ENCODE measurements around the gene NCOA3. TPM values are rescaled to one million over a fixed set of nuclear protein-coding genes. Genes with fewer than 3 reads are reported as not detected.

Gene NCOA3
- total RNA-seq, 8 experiments from 2014 or later, result 24.4 to 81.9 (median 31.1) TPM

DNA sequence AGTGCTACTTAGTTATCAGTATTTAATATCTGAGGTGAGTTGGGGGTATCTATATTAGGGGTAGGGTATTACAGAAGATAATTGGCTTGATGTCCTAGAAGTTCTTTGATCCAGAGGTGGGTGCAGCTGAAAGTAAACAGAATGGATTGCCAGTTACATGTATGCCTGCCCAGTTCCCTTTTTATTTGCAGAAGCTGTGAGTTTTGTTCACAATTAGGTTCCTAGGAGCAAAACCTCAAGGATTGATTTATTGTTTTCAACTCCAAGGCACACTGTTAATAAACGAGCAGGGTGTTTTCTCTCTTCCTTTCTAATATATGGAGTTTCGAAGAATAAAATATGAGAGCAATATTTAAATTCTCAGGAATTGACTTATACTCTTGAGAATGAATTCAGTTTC, 154.6 kb downstream of the NCOA3 start:
- peak in 1 of 8 experiments; percentile 37 for ATAC-seq (replicated peaks in 6 of 8)
- Histone ChIP-seq H3K27ac (no peak overlapping the region), H3K4me3 (no peak overlapping the region), H3K4me1 (replicated peaks in 1 of 2) (peaks cover 14 to 34% of the 10 kb centered on the region in 2 donors)
- in situ Hi-C loops (cut with MboI; ENCODE audit: low pct_unique_long_range_greater_than_20kb in 2 of 9, low sequenced_read_pairs in 9 of 9, unreplicated experiment in 9 of 9), result loop anchor here in 1 of 9 experiments (25.0 kb wide), 1 partner anchor 956 kb away; no protein-coding TSS in a partner anchor
- WGBS, 10 experiments, result 55 to 100% (median 77%) methylated on average over 1 to 2 of the region's 2 CpGs; no CpG with 5 or more reads in 2 of the 10 experiments

DNA sequence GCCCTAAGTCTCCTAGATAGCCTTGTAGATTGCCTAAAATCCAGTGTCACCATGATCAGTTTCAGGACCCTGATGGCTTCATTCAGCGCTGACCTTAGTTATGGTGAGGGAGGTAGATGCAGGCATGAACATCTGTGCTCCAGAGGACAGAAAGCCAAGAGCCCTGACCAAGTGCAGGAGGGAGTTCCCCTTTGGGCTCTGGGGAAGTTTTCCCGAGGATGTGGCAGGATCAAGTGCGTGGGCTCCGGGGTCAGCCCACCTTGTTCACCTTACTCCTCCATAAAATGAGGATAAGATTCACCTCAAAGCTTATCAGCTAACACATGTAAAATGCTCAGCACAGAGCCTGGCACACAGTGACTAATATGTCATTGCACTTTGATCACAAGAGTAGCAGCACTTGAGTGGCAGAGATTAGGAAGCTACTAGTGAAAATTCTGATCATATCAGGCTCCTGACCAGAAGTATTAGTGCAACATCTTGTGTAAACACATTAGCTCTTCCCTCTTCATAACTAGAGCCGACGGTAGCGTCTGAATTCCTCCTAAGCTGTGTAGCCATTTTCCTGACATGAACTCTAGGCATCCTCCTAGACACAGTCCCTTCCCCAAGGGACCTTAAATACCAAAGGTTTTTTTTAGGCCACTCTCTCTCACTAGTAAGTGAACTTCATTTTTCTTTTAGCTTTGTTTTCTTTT, 158.4 kb downstream of the NCOA3 start:
- 85 to 100% (median 93%) methylated on average over 2 to 7 of the region's 7 CpGs; no CpG with 5 or more reads in 1 of the 10 experiments for WGBS, 10 experiments
- Histone ChIP-seq H3K4me1 (replicated peaks in 1 of 2) (peaks cover 5 to 16% of the 10 kb centered on the region in 2 donors), H3K4me3 (no peak overlapping the region), H3K27ac (no peak overlapping the region)
- in situ Hi-C loops (cut with MboI; ENCODE audit: low pct_unique_long_range_greater_than_20kb in 2 of 9, low sequenced_read_pairs in 9 of 9, unreplicated experiment in 9 of 9), result loop anchor here in 1 of 9 experiments (25.0 kb wide), 1 partner anchor 952 kb away; no protein-coding TSS in a partner anchor
- ATAC-seq (replicated peaks in 6 of 8), result no peak

DNA sequence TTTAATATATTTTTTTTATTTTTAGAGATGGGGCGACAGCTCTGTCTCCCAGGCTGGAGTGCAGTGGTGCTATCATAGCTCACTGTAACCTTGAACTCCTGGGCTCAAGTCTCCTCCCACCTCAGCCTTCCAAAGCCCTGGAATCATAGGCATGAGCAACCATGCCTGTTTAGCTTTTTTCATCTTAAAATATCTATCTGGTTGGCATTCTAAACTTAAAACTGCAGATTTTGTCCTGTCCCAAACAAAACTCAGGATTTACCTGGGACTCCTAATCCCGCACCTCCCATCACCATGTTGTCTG, 158.9 kb downstream of the NCOA3 start:
- Histone ChIP-seq H3K4me3 (no peak overlapping the region), H3K4me1 (replicated peaks in 1 of 2) (peaks cover 8 to 13% of the 10 kb centered on the region in 2 donors), H3K27ac (no peak overlapping the region)
- ATAC-seq (replicated peaks in 6 of 8), result no peak
- 75 to 100% (median 100%) methylated on average over 1 to 2 of the region's 2 CpGs; no CpG with 5 or more reads in 2 of the 10 experiments for WGBS, 10 experiments
- in situ Hi-C loops (cut with MboI; ENCODE audit: low pct_unique_long_range_greater_than_20kb in 2 of 9, low sequenced_read_pairs in 9 of 9, unreplicated experiment in 9 of 9), result loop anchor here in 1 of 9 experiments (25.0 kb wide), 1 partner anchor 952 kb away; no protein-coding TSS in a partner anchor

DNA sequence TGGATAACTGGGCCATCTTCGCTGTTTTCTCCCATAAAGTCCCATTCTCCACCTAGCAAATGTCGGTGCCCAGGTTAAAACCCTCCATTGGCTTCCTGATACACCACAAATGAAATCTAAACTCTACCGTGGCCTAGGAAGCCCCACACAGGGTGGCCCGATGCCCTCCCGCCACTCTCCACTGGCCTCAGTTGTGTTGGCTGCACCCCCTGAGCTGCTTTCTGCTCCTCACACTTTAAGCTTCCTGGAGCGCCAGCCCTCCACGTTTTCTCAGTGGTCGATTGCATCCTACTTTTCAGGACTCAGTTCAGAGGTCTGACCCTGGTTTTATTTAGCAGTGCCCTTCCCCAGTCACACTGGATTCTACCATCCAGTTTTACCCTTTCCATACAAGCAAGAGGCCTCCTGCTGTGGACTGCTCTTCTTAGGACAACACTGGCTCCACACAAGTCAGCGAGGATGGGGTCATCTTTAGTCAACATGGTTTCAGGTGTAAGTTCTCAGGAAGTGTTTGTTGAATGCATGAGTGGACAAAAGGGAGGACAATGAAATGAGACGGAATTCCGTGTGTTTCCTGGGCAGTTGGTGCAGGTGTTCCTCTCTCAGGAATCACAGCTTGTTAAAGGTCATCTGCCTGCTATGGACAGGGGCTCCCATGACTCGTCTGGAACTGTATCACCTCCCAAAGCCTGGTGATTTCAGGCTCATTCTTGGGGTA, 159.5 kb downstream of the NCOA3 start:
- WGBS, 10 experiments, result 40 to 100% (median 93%) methylated on average over 1 to 11 of the region's 12 CpGs; no CpG with 5 or more reads in 1 of the 10 experiments
- ATAC-seq (replicated peaks in 6 of 8), result no peak
- no peak overlapping the region for H3K4me3 ChIP-seq
- H3K27ac ChIP-seq, result no peak overlapping the region
- peaks cover 7 to 9% of the 10 kb centered on the region in 2 donors for H3K4me1 ChIP-seq (replicated peaks in 1 of 2)
- in situ Hi-C loops (cut with MboI; ENCODE audit: low pct_unique_long_range_greater_than_20kb in 2 of 9, low sequenced_read_pairs in 9 of 9, unreplicated experiment in 9 of 9), result loop anchor here in 1 of 9 experiments (25.0 kb wide), 1 partner anchor 951 kb away; no protein-coding TSS in a partner anchor

DNA sequence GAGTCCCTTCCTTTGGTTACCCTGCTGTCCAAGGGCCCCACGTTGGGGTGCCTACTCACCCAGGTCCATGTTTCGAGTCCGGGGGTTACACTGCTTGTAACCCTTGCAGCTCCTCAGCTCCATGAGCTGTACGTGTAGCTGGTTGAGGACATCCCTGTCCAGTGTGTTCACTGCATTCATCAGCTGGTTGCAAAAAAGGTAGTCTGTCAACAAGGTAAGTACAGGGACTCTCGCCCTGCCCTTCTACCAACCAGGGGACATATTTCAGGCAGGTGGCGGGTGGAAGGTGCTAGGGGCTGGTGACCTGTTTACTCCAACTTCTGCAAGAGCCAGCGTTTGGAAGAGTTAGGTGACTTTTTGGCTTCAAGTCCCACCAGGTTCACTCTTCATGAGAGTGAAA, 160.0 kb downstream of the NCOA3 start:
- 87 to 92% (median 90%) methylated on average over 2 to 7 of the region's 7 CpGs; no CpG with 5 or more reads in 6 of the 10 experiments for WGBS, 10 experiments
- in situ Hi-C loops (cut with MboI; ENCODE audit: low pct_unique_long_range_greater_than_20kb in 2 of 9, low sequenced_read_pairs in 9 of 9, unreplicated experiment in 9 of 9), result loop anchor here in 1 of 9 experiments (25.0 kb wide), 1 partner anchor 951 kb away; no protein-coding TSS in a partner anchor
- no peak for ATAC-seq (replicated peaks in 6 of 8)

DNA sequence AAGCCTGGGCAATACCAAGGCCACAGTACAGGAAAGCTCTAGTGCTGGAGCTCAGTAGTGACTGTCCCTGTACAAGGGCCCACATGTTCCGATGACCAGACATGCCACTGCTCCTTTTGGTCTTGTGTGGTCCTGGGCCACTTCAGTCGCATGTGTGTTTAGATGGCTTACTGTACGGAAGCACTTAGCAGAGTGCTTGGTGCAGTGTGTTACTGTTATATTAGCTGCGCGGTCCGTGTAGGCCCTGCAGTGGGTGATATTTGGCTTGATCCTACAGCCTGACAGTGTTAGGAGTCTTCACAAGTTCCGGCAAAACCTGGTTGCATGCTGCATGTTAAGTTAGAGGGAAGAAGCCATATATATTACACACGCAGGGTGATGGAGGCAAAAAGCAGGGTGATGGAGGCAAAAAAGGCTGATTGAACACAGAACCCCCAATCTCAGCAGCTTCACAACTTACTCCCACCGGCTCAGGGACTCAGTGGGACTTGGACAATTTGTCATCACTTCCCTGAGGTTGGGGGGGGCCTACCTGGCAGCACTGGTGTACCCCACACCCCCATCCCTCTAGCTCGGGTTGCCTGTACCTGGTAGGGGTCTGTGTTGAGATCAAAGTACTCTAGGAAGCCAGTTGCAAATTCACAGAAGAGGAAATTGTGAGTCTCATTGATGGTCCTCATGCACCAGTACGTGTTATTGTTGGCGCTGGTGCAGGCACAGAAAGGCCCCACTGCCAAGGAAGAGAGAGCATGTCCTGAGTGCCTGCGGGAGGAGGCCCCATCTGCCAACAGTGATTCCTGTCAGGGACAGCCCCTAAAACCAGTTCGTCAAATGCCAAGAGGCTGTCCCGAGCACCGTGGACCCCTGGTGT, 161.0 kb downstream of the NCOA3 start:
- in situ Hi-C loops (cut with MboI; ENCODE audit: low pct_unique_long_range_greater_than_20kb in 2 of 9, low sequenced_read_pairs in 9 of 9, unreplicated experiment in 9 of 9), result loop anchor here in 1 of 9 experiments (25.0 kb wide), 1 partner anchor 950 kb away; no protein-coding TSS in a partner anchor
- Histone ChIP-seq H3K27ac (no peak overlapping the region), H3K4me3 (no peak overlapping the region), H3K4me1 (replicated peaks in 1 of 2) (peaks cover 2 to 9% of the 10 kb centered on the region in 2 donors)
- ATAC-seq (replicated peaks in 6 of 8), result no peak
- WGBS, 10 experiments, result 79 to 100% (median 96%) methylated on average over 1 to 10 of the region's 16 CpGs; no CpG with 5 or more reads in 1 of the 10 experiments

More for the DNA sequence above, 160.0 kb downstream of the NCOA3 start:
- Histone ChIP-seq H3K4me3 (no peak overlapping the region), H3K27ac (no peak overlapping the region), H3K4me1 (replicated peaks in 1 of 2) (peaks cover 2 to 9% of the 10 kb centered on the region in 2 donors)

DNA sequence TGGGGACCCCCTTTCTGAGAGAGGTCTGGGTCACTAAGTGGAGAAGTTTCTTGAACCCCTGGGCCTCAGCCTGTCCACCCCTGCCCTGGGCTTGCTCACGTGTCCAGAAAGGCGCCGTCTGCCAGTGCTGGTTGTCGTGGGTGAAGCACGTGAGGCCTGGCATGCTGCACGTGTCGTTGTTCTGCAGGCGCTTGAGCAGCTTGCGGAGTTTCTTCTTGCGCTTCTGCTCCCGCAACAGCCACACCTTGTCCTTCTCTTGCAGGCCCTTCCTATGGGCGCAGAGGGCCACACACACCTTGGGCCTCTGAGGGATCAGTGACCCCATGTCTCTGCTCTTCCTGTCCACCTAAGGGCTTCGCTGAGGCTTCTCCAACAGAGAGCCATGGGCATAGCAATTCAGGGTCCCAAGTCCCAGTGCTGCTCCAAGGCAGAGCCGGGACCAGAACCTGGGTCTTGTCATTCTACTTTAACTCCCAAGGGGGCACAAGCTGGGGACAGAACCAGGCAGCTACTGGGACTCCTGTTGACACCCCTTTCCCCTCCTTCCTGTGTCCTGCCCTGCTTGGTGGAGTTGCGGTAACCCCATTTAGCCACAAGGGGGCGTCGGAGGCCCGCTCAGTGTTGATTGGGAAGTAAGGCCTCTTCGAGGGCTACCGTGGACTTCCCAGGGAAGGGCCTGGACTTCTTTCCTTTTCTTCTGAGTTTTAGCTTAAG, 161.8 kb downstream of the NCOA3 start:
- Histone ChIP-seq H3K4me1 (replicated peaks in 1 of 2) (peaks cover 2 to 9% of the 10 kb centered on the region in 2 donors), H3K27ac (no peak overlapping the region), H3K4me3 (no peak overlapping the region)
- peak; percentile 73 to 90 (median 84) for ATAC-seq (replicated peaks in 6 of 8)
- 0 to 95% (median 29%) methylated on average over 1 to 4 of the region's 20 CpGs; no CpG with 5 or more reads in 6 of the 10 experiments for WGBS, 10 experiments
- in situ Hi-C loops (cut with MboI; ENCODE audit: low pct_unique_long_range_greater_than_20kb in 2 of 9, low sequenced_read_pairs in 9 of 9, unreplicated experiment in 9 of 9), result loop anchor here in 1 of 9 experiments (25.0 kb wide), 1 partner anchor 949 kb away; no protein-coding TSS in a partner anchor

DNA sequence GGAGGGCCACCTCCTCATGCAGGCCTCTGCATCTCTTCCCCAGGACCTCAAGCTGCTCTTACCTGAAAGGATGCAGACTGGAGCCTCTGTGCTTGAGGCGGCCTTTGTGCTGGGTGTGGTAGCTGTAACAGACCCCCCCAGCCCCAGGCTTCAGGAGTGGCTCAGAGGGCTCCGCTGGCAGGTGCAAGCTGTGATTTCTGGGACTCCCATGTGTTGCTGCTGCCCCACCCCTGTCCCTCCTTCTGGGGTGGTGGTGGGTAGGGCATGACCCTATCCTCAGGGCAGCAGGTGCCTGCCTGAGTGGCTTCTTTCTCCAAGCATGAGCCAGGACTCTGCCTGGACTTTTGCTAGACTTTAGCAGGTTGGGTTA, 162.4 kb downstream of the NCOA3 start:
- Histone ChIP-seq H3K4me1 (replicated peaks in 1 of 2) (peaks cover 2 to 9% of the 10 kb centered on the region in 2 donors), H3K27ac (no peak overlapping the region), H3K4me3 (no peak overlapping the region)
- peak; percentile 15 to 51 (median 38) for ATAC-seq (replicated peaks in 6 of 8)
- in situ Hi-C loops (cut with MboI; ENCODE audit: low pct_unique_long_range_greater_than_20kb in 2 of 9, low sequenced_read_pairs in 9 of 9, unreplicated experiment in 9 of 9), result loop anchor here in 1 of 9 experiments (25.0 kb wide), 1 partner anchor 948 kb away; no protein-coding TSS in a partner anchor
- 80 to 100% methylated on average over 1 of the region's 2 CpGs; no CpG with 5 or more reads in 8 of the 10 experiments for WGBS, 10 experiments

DNA sequence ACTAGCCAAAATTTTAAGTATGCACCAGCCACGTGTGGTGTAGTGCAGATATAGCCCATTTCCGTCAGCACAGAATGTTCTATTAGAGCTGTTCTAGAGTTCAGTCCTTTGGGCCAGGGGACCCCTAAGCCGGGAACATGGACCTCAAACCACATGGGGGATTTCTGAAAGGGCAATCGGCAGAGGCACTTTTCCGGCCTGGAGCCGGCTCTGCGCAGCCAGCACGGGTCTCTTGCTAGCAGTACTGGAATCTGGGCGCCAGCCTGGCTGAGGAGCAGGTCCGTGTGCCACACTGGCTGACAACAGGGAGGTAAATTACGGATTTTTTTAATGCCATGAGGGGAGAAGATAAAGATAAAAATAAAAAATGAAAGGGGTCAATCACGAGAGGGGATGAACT, 163.1 kb downstream of the NCOA3 start:
- peaks cover 2 to 9% of the 10 kb centered on the region in 2 donors for H3K4me1 ChIP-seq (replicated peaks in 1 of 2)
- no peak overlapping the region for H3K4me3 ChIP-seq
- WGBS, 10 experiments, result 60 to 100% (median 92%) methylated on average over 1 to 7 of the region's 12 CpGs; no CpG with 5 or more reads in 1 of the 10 experiments
- in situ Hi-C loops (cut with MboI; ENCODE audit: low pct_unique_long_range_greater_than_20kb in 2 of 9, low sequenced_read_pairs in 9 of 9, unreplicated experiment in 9 of 9), result loop anchor here in 1 of 9 experiments (25.0 kb wide), 1 partner anchor 948 kb away; no protein-coding TSS in a partner anchor
- no peak for ATAC-seq (replicated peaks in 6 of 8)
- no peak overlapping the region for H3K27ac ChIP-seq

DNA sequence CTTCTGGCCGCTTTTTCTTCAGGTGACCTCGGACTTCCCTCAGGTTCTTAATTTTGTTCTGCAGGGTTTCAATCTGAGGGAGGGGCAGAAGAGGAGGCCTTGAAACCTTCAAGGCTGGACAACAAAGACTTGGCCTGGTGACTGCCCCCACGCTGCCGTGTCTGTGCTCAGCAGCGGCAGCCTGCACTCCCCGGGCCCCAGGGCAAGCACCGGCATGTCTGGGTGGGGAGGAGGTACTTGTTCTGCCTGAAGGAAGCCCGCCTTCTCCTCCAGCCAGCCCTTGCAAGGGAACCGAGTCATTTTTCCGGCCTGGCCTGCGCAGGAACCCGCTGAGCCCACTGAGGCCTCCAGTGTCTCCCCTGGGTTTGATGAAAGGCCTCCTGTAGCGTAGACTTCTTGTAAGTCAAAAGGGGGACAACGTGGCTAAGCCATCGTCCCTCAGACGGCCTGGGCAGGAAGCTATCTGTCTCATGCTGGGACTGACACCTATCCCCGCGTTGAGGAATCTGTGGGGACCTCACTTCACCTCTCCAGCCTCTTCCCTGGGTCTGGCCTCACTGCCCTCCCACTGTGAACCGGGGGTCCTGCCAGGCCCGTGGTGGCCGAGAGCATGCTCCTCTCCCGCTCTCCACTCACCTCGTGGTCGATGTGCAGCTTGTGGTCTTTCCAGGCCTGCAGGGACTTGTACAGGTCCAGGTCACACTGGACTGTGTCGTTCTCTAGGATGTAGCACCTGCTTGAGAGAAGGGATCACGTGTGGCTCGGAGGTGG, 163.7 kb downstream of the NCOA3 start:
- no peak overlapping the region for H3K4me3 ChIP-seq
- 39 to 100% (median 79%) methylated on average over 2 to 8 of the region's 27 CpGs; no CpG with 5 or more reads in 2 of the 10 experiments for WGBS, 10 experiments
- in situ Hi-C loops (cut with MboI; ENCODE audit: low pct_unique_long_range_greater_than_20kb in 2 of 9, low sequenced_read_pairs in 9 of 9, unreplicated experiment in 9 of 9), result loop anchor here in 1 of 9 experiments (25.0 kb wide), 1 partner anchor 947 kb away; no protein-coding TSS in a partner anchor
- ATAC-seq (replicated peaks in 6 of 8), result peak in 1 of 8 experiments; percentile 2
- no peak overlapping the region for H3K27ac ChIP-seq
- H3K4me1 ChIP-seq (replicated peaks in 1 of 2), result peaks cover 2 to 9% of the 10 kb centered on the region in 2 donors

DNA sequence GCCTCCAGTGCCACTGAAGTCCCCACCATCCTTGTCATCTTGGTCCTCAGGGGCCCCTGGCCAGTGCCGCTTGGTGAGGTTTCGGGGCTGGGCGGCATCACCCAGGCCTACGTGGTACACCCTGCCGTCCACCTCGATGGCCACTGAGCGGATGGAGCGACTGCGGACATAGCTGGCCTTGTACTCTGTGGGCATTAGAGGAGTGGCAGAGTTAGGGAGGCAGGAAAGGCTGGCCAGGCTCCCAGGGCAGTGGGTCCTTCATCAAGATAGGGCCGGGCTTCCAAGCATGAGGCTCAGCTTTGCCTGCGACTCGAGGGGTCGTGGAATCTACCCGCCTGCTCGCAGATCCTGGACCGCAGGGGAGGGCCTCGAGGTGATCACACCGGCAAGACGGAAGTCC, 164.6 kb downstream of the NCOA3 start:
- peaks cover 2 to 9% of the 10 kb centered on the region in 2 donors for H3K4me1 ChIP-seq (replicated peaks in 1 of 2)
- no peak overlapping the region for H3K27ac ChIP-seq
- ATAC-seq (replicated peaks in 6 of 8), result no peak
- WGBS, 10 experiments, result 80 to 90% (median 80%) methylated on average over 2 to 4 of the region's 19 CpGs; no CpG with 5 or more reads in 7 of the 10 experiments
- no peak overlapping the region for H3K4me3 ChIP-seq
- in situ Hi-C loops (cut with MboI; ENCODE audit: low pct_unique_long_range_greater_than_20kb in 2 of 9, low sequenced_read_pairs in 9 of 9, unreplicated experiment in 9 of 9), result loop anchor here in 1 of 9 experiments (25.0 kb wide), 1 partner anchor 946 kb away; no protein-coding TSS in a partner anchor

Data from motor neuron (in vitro differentiated cells).